GM18519 (cell line): ENCODE results near the gene OR2A2.
"Not testable (repeated sequence)": the region's sequence is repeated elsewhere in the genome, so short reads cannot be mapped to it uniquely, and the experiment has no call there.

Experiments
- ATAC-seq: cut with Tn5 transposase; IDR thresholded peaks from one replicate; pipeline ENCODE4 v1.9.1; 2021; ENCODE audit warnings: mild to moderate bottlenecking, moderate library complexity; ENCODE audit not compliant: unreplicated experiment, low FRiP score

OR2A2 gene, protein sequence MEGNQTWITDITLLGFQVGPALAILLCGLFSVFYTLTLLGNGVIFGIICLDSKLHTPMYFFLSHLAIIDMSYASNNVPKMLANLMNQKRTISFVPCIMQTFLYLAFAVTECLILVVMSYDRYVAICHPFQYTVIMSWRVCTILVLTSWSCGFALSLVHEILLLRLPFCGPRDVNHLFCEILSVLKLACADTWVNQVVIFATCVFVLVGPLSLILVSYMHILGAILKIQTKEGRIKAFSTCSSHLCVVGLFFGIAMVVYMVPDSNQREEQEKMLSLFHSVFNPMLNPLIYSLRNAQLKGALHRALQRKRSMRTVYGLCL

DNA sequence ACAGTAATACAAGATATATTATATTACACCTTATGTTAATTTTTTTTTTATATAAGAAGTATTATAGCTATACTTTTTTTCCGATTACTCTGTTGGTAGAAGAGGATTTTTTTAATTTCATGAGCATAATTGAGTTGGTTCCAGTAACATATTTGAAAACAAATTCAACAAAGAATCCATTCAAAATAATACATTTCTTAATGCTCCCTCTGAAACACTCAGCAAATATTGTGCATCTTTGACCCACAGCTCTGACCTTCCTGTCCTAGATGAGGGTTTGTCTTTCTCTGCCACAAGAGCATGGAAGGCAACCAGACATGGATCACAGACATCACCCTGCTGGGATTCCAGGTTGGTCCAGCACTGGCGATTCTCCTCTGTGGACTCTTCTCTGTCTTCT lies at the start of gene OR2A2:
Gene OR2A2 (plus strand): TSS at position 301 of the 400 bp plus-strand sequence. CDS start 0 bp downstream, at position 301.
- ATAC-seq = no peak

DNA sequence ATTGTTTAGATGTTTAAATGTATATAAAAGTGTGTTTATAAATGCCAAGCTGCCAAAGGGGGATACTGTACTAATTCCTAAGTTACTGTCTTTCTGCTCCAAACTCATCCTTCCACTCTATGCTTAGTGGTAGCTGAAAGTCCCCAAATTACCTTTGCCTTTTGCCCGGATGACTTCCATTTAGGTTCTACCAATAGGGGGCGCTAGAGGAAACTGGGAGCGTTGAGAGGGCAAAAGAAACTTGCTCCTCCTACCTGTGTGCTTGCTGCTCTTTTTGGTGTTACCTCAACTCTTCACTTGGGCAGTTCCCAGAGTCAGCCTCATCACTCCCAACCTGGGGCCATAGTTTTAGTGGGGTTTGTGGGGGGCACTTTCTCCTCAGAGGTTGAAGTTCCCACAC lies 45.7 kb upstream of the OR2A2 start:
- ATAC-seq = no peak

DNA sequence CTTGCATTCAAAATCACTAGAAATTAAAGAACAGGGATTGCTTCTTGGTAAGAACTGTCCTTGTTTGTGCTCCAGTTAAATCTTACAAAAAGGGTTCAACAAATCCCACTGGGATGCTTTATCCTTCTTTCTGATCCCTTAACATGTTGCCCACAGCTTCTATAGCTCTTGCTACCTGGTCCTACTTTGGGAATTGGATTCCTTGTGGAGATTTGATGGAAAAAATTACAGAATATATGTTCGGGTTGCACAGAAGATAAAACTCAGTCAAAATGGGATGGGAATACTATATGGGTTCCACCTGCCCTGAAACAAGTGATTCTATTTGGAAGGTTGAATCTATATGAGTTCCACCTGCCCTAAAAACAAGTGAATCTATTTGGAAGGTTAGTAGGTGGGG lies 39.9 kb upstream of the OR2A2 start, which contains the start of gene OR2A25:
Gene OR2A25 (plus strand): TSS at position 301 of the 400 bp plus-strand sequence. CDS start 4,409 bp downstream, outside the sequence.
- ATAC-seq = no peak

DNA sequence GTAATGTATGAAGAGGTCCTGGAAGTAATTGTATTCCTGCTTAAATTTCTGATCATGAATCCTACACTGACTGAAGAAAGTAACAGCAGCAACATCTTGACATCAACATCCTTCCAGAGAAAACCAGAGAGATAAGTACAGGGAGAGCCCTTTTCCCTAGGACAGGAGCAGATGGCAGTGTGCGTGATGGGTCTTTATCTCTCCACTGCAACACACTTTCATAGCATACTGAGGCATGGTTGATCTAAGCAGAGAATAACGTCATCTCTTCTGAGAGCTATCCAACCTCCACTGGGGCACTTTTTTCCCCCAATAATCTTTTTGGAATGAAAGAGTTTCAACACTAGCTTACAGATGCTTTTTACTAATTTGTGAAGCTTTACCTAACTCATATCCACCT lies 39.4 kb upstream of the OR2A2 start:
- no peak for ATAC-seq

DNA sequence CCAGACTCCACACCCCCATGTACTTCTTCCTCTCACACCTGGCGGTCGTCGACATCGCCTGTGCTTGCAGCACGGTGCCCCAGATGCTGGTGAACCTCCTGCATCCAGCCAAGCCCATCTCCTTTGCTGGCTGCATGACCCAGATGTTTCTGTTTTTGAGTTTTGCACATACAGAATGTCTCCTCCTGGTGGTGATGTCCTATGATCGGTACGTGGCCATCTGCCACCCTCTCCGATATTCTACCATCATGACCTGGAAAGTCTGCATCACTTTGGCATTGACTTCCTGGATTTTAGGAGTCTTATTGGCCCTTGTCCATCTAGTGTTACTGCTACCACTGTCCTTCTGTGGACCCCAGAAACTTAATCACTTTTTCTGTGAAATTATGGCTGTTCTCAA lies 35.0 kb upstream of the OR2A2 start:
- no peak for ATAC-seq

DNA sequence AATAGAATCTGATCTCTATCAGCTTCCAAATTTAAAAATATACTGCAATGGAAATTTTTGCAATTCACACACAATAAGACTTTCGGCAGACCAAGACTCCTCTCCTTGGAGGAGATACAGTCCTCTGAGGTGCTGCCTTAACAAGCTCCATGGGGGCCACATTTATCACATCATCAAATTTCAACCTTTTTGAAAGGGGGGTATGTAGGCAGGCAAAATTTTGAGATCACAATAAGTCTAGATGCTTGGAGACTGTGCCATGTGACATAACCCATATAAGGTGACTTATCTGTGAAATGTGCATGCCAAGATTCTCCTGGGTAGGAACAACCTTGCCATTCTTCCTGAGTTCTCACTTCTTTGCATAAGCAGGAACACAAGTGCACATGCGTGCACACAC lies 23.4 kb upstream of the OR2A2 start, which contains the start of gene OR2A12:
Gene OR2A12 (plus strand): TSS at position 301 of the 400 bp plus-strand sequence. CDS start 8,830 bp downstream, outside the sequence.
- ATAC-seq = no peak

DNA sequence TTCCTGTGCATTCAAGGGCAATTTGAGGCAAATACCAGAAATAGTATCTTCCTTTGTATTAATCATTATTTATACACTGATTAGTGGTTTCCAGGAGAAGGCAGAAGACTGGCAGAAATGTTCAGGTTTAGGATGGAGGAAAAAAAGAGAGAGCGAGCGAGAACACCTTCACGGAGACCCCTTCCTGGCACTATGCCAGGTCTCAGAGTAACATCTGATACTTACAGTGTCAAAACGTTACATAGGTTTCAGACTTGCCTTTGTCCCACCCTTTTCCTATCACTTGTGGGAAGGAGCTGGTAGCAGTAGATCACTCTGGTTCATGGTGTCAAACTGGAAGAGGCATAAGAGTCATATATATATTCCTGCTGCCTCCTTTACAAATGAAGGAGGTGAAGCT lies 22.7 kb upstream of the OR2A2 start:
- ATAC-seq = no peak

DNA sequence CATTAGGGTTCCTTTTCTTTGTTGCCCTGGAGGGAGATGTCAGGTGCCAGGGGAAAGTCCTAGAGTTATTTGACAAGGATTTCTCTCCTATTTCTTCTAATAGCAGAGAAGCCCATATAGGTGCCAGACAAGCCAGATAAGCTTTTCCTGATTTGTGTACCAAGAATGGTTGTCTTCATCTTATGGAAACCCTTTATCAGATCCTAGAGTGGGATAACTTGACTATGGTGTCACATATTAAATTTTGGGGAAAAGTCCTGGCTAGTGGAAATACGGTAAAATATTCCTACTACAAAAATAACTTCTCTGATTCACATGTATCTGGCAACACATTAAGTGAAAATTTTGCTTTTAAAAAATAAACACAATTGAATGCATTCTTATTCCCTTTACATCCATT lies 22.2 kb upstream of the OR2A2 start:
- no peak for ATAC-seq

DNA sequence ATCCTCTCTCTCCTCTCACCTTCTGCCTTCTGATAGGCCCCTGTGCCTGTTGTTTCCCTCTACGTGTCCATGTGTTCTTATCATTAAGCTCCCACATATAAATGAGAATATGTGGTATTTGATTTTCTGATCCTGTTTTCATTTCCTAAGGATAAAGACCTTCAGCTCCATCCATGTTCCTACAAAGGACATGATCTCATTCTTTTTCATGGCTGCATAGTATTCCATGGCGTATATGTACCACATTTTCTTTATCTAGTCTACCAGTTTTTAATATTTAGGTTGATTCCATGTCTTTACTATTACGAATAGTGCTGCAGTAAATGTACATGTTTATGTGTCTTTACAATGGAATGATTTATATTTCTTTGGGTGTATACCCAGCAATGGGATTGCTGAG lies 18.7 kb upstream of the OR2A2 start:
- ATAC-seq = no peak

DNA sequence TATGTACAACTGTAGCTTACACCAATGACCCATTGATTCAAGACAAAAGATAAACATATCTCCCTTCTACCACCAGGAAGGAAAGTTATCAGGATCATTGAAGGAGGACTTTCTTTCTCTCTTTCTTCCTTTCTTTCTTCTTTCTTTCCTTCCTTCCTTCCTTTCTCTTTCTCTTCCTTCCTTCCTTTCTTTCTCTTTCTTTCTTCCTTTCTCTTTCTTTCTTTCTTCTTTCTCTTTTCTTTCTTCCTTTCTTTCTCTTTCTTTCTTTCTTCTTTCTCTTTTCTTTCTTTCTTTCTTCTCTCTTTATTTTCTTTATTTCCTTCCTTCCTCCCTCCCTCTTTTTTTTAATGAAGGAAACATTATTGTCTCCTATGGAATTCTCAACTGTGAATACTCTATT lies 10.6 kb upstream of the OR2A2 start:
- ATAC-seq = no peak

DNA sequence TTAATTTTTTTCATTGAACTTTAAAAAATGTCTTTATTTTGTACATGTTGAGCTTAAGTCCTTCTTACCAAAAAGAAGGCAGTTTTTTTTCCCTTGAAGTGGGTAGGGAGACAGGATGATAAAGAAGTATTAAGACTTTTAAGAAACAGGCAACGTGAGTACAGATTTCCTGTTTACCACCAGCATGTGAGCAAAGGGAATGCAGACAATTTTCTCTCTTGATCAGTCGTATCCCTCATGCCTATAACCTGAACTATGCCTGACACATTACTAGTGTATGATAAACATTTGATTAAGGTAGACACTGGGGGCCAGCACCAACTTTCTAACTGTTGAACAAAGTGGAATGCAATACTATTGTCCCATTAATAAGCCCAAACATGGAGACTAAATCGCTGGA lies 8.8 kb upstream of the OR2A2 start:
- ATAC-seq = no peak

DNA sequence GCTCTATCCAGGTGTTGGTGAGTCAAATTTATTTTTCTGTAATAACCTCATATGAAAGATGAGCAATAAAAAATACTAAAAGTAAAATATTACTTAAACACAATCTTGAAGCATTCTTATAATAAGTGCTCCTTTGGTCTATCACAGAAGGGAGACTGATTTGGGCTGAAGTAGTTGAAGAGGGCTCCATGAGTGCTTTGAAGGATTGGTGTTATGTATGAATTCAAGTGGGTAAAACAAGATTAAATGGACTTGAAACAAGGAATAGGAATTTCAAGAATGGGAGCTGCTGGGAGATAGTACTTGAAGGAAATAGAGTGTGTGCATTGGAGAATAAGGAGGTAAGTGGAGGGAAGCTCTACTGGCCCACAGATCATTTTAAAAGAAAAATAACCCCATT lies 7.3 kb upstream of the OR2A2 start:
- no peak for ATAC-seq

DNA sequence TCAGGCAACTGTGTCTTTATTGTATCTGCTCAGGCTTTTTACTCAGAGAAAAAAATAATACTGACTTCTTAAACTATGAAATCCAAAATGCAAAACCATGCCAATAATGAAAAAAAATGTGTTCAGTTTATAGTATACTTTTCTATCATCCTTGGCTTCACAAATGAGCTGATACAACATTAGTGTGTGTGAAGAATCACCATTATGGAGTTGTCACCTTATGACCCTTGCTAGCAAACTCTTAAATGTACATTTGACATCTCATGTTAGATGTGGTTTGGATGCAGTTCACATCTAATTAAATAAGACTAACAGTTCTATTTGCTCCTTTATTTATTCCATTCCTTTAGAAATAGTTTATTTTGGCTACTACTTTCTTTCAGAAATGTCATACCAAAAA lies 4.2 kb upstream of the OR2A2 start:
- ATAC-seq = no peak

DNA sequence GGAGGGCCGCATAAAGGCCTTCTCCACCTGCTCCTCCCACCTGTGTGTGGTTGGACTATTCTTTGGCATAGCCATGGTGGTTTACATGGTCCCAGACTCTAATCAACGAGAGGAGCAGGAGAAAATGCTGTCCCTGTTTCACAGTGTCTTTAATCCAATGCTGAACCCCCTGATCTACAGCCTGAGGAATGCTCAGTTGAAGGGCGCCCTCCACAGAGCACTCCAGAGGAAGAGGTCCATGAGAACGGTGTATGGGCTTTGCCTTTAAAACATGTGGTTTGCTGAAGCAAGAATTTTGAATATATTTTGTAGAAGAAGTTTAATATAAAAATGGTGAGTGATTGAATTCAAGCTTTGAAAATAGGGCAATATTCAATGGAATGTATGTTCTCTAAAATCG lies 889 bp downstream of the OR2A2 start:
- ATAC-seq = no peak

DNA sequence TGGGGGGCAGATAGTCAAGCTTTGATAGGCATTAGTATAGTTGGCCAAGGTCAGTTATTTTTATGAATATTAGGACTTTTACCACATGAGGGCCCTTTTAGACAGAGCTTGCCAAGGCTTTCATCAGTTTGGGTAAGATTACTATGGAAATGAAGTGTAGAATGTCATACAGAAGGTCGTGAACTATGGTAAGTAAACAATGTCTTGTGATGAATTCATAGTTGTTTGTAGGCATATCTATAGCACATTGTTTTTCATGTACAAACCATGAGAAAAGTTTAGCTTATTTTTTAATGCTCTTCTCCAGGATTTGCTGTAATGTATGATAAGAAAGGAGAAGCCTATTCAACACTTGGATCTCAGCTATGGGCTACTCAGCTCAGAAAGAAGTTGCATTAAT lies 4.3 kb downstream of the OR2A2 start:
- no peak for ATAC-seq

DNA sequence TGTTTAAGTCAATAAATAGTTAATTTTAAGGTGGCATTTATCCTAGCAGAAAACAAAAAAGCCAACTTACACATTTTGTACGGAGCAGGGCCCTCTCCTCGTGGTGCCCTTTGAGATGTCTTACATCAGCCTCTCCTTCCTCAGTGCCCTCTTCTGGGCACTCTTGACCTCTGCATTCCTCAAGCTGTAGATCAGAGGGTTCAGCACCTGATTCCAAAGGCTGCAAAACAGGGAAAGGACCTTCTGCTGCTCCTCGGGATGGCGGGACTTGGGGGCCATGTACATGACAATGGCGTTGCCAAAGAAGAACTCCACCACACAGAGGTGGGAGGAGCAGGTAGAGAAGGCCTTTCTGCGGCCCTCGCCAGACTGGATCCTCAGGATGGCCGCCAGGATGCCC lies 9.0 kb downstream of the OR2A2 start:
- ATAC-seq = no peak

DNA sequence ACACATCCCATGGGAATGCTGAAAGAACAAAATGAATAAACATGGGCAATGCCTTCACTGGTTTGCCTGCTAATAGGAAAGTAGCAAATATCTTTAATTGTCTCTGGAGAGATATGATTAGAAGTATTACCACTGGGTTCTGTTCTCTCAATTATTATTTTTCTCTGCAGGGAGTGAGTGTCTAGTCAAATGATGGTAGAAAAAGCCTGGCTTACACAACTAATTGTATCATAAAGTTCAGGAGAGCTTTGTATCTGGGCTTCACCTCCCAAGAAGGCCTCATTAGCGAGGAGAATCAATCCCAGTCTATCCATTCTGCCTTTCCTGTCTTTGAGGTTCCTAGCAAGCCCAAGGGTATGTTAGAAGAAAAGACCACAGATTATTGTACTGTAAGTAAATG lies 13.5 kb downstream of the OR2A2 start, which contains the start of gene OR2A14:
Gene OR2A14 (plus strand): TSS at position 301 of the 400 bp plus-strand sequence. CDS start 5,937 bp downstream, outside the sequence.
- no peak for ATAC-seq

DNA sequence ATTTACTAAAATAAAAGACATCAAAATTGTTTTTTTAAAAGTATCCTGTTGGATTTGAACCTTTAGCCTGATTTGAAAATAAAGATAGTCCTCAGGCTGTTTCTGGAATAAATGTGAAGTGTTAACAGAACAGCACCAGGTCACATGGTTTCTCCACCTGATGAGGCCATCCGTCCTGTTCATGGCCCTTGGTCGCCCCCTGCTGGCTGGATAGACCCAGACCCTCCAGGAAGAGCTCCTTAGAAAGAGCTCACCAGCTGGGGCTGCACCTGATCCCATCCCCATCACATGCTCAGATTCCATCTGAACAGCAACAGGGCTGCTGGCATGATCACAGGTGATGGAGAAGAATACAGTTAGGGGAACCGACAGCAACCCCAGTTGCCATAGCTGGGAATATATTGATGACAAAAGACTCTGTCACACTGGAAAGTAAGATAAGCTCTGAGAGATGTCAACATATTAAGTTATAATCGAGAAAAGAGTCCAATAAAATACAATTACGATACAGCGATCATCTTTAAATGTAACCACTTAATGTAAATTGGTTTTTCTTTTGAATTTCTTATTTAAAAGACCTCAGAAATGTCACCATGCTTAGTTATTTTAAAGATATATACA lies 18.4 kb downstream of the OR2A2 start:
- ATAC-seq = peak; percentile 99

DNA sequence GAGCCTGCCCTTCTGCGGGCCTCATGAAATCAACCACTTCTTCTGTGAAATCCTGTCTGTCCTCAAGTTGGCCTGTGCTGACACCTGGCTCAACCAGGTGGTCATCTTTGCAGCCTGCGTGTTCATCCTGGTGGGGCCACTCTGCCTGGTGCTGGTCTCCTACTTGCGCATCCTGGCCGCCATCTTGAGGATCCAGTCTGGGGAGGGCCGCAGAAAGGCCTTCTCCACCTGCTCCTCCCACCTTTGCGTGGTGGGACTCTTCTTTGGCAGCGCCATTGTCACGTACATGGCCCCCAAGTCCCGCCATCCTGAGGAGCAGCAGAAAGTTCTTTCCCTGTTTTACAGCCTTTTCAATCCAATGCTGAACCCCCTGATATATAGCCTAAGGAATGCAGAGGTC lies 20.2 kb downstream of the OR2A2 start:
- not testable (repeated sequence) for ATAC-seq

DNA sequence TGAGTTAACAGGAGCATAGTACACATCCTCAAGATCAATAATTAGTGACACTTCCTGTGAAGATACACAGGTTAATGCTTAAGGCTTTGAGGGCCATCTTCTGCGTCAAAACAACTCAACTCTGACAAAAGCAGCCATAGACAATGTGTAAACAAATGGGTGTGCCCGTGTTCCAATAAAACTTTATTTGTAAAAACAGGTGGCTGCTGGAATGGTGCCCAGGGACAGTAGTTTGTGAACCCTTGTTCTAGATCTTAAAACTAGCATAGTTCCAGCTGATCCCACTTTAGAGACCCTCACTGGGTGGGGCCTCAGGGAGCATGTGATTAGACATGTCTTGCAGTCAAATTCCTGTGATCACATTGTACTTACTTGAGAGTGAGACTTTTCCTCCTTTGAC lies 21.3 kb downstream of the OR2A2 start:
- ATAC-seq = no peak

DNA sequence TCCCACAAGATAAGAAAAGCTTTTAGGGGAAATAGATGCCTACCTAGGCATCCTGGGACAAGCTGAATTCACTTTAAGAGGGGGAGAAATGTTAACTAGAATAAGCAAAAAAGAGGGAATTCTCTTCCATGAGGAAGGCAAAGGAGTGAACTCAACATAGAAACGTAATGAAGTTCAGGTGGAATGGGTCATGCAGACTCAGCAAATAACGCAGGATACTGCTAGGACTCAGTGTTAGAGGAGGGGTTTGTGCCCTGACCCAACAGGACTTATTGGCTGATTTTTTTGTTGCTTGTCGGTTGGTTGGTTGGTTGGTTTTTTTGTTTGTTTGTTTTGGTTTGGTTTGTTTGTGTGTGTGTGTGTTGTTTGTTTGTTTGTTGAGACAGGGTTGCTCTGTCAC lies 22.9 kb downstream of the OR2A2 start:
- no peak for ATAC-seq

DNA sequence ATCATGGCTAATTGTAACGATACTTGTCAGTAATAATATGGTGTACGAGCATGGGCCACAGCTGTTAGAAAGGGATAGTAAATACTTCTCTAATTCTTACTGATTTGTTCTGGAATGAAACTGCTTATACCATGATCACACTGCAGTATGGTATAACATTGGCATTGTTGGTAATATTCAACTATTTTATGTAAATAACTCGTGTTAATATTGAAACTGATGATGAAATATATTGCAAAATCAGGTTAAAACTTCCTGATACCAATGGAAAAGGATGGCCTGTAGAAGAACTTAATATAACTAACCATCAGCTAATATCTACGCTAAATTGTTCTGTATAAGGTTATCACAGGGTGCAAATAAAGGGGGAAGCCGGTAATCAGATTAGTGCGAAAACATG lies 23.9 kb downstream of the OR2A2 start:
- no peak for ATAC-seq
